CD4-positive, alpha-beta T cell (primary cell): ENCODE data around the gene TAGLN2. TPM values are rescaled to one million over a fixed set of nuclear protein-coding genes. Genes with fewer than 3 reads are reported as not detected.

Source experiments
- ATAC-seq: fragments of 200-7000 bp; cut with Tn5 transposase; one replicate; pipeline ENCODE4 v1.10.0; 2022; ENCODE audit warnings: mild to moderate bottlenecking; ENCODE audit not compliant: poor library complexity
- CTCF ChIA-PET: fragments of 350-600 bp; sonication (Branson Sonifier 250); formaldehyde crosslinking; loops from one replicate; lab custom pipeline; 2021; ENCODE audit warnings: antibody characterized with exemption, inconsistent platforms; lab: Charles Lee
- POLR2A ChIA-PET: fragments of 350-600 bp; sonication (Branson Sonifier 250); formaldehyde crosslinking; loops from one replicate; lab custom pipeline; 2021; ENCODE audit warnings: antibody characterized with exemption, inconsistent platforms; lab: Charles Lee
- DNase-seq, 14 experiments: peaks; one replicate each; pipeline ENCODE4 v3.0.0-alpha.2; 2013 to 2020; ENCODE audit warnings: mixed read lengths in 2 of 14
- H3K27ac ChIP-seq, 2 donors: one replicate each; pipeline versions ENCODE4 v1.5.1 to v1.7.0; 2013; ENCODE audit warnings: low read length in 2 of 2, low read depth in 1 of 2, mild to moderate bottlenecking in 1 of 2
- H3K27me3 ChIP-seq, 2 experiments: 1 replicate in 1 of 2; 2 replicates in 1 of 2; pipeline versions ENCODE4 v1.6.1 to v1.7.0; 2013; ENCODE audit warnings: low read length in 2 of 2, control low read depth in 1 of 2, mild to moderate bottlenecking in 1 of 2, moderate library complexity in 1 of 2; ENCODE audit not compliant: insufficient read depth in 2 of 2, control insufficient read depth in 1 of 2
- H3K36me3 ChIP-seq: one replicate; pipeline ENCODE4 v1.6.1; 2013; ENCODE audit warnings: low read length, control low read depth; ENCODE audit not compliant: insufficient read depth
- H3K4me1 ChIP-seq: one replicate; pipeline ENCODE4 v1.6.1; 2013; ENCODE audit warnings: low read length, control low read depth; ENCODE audit not compliant: insufficient read depth
- H3K4me3 ChIP-seq: one replicate; pipeline ENCODE4 v1.5.1; 2013; ENCODE audit warnings: mild to moderate bottlenecking, low read length, moderate library complexity
- H3K9me3 ChIP-seq, 2 experiments: 1 replicate in 1 of 2; 2 replicates in 1 of 2; pipeline versions ENCODE4 v1.6.1 to v1.7.0; 2013; ENCODE audit warnings: low read length in 2 of 2, mild to moderate bottlenecking in 2 of 2, control low read depth in 1 of 2, moderate library complexity in 1 of 2; ENCODE audit not compliant: control insufficient read depth in 1 of 2, insufficient read depth in 1 of 2
- H3K27ac Mint-ChIP-seq: one replicate; pipeline ENCODE4 v1.8.0; 2020; ENCODE audit warnings: mixed read lengths
- H3K27me3 Mint-ChIP-seq: one replicate; pipeline ENCODE4 v1.8.0; 2021; ENCODE audit warnings: mixed read lengths
- H3K36me3 Mint-ChIP-seq: one replicate; pipeline ENCODE4 v1.8.0; 2021; ENCODE audit warnings: low read depth, mixed read lengths
- H3K4me1 Mint-ChIP-seq: one replicate; pipeline ENCODE4 v1.8.0; 2021; ENCODE audit warnings: low read depth, mixed read lengths
- H3K4me3 Mint-ChIP-seq: one replicate; pipeline ENCODE4 v1.8.0; 2020; ENCODE audit warnings: mild to moderate bottlenecking, mixed read lengths
- H3K9me3 Mint-ChIP-seq: one replicate; pipeline ENCODE4 v1.8.0; 2020; ENCODE audit warnings: mixed read lengths
- intact Hi-C, 2 experiments: fragments of 100-400 bp; cut with DNase I in 1 of 2; cut with micrococcal nuclease in 1 of 2; formaldehyde crosslinking; loops; one replicate each; pipeline versions ENCODE4 v1.15.1 to v1.9.0; 2023 to 2025; cut with DNase I, micrococcal nuclease
- total RNA-seq, 174 experiments: library from RNA in 2 of 174; stranded (reverse) in 2 of 174; gene quantifications; one replicate each; pipeline ENCODE4 v1.2.3 and lab custom pipeline; 2021 to 2026
- TF ChIP-seq, protein P1 (sequence below): fragments of 200-600 bp; IDR thresholded peaks from one replicate; pipeline ENCODE4 v1.8.0; 2022; ENCODE audit warnings: antibody characterized with exemption, mild to moderate bottlenecking

The TAGLN2 gene
- total RNA-seq, 2 experiments from 2014 or later = 301 to 311 TPM

DNA sequence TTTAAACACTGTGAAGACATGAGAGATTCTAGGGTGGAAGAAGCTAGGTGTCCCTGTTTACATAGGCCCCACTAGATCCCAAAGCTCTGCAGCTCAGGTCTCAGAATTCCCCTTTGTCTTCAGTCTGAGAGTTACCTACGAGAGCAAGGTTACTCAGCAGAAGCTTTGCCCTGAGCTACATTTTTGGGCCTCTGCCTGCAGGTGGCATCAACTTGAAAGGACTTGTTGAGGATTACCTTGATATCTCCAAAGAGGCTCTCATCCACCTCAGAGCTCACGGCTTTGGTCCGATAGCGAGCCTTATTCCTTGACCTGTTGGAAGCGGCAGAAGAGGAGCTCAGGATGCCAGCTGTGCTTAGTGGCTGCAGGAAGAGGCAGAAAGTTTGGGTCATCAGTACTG, 32.4 kb downstream of the TAGLN2 start:
- intact Hi-C loops = loop anchor here in 1 of 2 experiments (1.0 to 5.0 kb wide), 4 partner anchors 30 to 731 kb away; no protein-coding TSS in a partner anchor
- TF ChIP-seq, protein P1, sequence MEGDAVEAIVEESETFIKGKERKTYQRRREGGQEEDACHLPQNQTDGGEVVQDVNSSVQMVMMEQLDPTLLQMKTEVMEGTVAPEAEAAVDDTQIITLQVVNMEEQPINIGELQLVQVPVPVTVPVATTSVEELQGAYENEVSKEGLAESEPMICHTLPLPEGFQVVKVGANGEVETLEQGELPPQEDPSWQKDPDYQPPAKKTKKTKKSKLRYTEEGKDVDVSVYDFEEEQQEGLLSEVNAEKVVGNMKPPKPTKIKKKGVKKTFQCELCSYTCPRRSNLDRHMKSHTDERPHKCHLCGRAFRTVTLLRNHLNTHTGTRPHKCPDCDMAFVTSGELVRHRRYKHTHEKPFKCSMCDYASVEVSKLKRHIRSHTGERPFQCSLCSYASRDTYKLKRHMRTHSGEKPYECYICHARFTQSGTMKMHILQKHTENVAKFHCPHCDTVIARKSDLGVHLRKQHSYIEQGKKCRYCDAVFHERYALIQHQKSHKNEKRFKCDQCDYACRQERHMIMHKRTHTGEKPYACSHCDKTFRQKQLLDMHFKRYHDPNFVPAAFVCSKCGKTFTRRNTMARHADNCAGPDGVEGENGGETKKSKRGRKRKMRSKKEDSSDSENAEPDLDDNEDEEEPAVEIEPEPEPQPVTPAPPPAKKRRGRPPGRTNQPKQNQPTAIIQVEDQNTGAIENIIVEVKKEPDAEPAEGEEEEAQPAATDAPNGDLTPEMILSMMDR = no peak

DNA sequence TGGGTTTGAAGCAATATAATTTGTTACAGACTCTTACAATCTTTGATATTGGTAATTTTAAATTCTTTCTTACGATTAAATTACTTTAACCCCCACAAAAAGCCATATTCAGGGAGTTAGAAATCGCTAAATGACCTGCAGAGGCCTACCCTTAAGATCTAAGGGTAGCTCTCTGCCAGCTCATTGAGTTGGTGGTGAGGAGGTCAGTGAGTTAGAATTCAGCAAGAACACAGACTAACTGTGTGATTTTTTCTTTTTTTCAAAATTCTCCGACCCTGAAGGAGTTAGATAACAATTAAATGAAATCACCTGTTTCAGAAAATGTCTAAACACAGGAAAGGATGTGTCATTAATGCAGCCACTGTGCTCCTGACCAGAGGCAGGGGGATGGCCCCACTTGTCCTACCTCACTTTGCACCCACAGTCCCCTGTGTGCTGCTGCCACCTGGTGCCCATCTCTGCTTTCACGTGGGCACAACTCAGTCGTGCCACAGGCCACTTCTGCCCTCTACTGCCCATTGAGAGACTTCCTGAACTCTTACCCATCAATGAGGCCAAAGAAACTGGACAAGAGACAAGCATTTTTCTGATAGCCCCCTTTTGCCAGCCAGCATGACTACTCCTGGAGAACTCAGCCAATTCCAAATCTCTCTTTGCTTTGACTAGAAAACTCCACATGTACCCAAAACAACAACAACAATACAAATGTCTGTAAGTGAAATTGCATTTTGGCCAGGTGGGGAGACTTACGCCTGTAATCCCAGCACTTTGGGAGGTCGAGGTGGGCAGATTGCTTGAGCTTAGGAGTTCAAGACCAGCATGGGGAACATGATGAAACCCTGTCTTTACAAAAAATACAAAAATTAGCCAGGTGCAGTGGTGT, 33.8 kb downstream of the TAGLN2 start:
- peaks cover 13% of the 10 kb centered on the region for H3K4me1 ChIP-seq
- peak; percentile 54 to 90 (median 70) for DNase-seq
- TF ChIP-seq, protein P1 = peak; percentile 99
- no peak overlapping the region for H3K27ac Mint-ChIP-seq
- no peak overlapping the region for H3K4me3 Mint-ChIP-seq
- H3K36me3 ChIP-seq = no peaks in the 10 kb centered on the region
- peak; percentile 95 for ATAC-seq
- H3K36me3 Mint-ChIP-seq = no peaks in the 10 kb centered on the region
- intact Hi-C loops = loop anchor here (1.0 to 5.0 kb wide), 10 partner anchors 31 to 759 kb away; partner anchors contain the start of genes DUSP23 (in 2 of the 2) and TAGLN2 (in 1 of the 2)
- no peaks in the 10 kb centered on the region for H3K4me1 Mint-ChIP-seq
- H3K27ac ChIP-seq = no peak overlapping the region
- POLR2A ChIA-PET = interaction anchor here (0.5 to 3.1 kb wide), 3 partner anchors 92 to 105 kb away, joined by 3 to 7 read pairs (median 6); no protein-coding TSS in a partner anchor
- CTCF ChIA-PET = interaction anchor here (0.7 to 5.3 kb wide), 10 partner anchors 12 to 116 kb away, joined by 3 to 42 read pairs (median 6); partner anchors contain the start of genes DUSP23, IGSF9 and TAGLN2
- no peaks in the 10 kb centered on the region for H3K27me3 ChIP-seq
- no peak overlapping the region for H3K4me3 ChIP-seq
- H3K9me3 ChIP-seq = no peaks in the 10 kb centered on the region
- H3K9me3 Mint-ChIP-seq = no peaks in the 10 kb centered on the region
- H3K27me3 Mint-ChIP-seq = no peaks in the 10 kb centered on the region

More for the DNA sequence above, 32.4 kb downstream of the TAGLN2 start:
- ATAC-seq (no peak), DNase-seq (peak in 4 of 14 experiments; percentile 19 to 55 (median 45))
- H3K9me3 ChIP-seq = no peaks in the 10 kb centered on the region
- ChIA-PET CTCF (interaction anchor here (0.9 to 5.3 kb wide), 8 partner anchors 13 to 115 kb away, joined by 3 to 42 read pairs (median 8); partner anchors contain the start of genes DUSP23, IGSF9 and TAGLN2), POLR2A (interaction anchor here (0.8 to 2.2 kb wide), 3 partner anchors 31 to 1879 kb away, joined by 3 to 18 read pairs (median 6); partner anchors contain the start of gene TAGLN2)
- H3K4me1 ChIP-seq = peaks cover 13% of the 10 kb centered on the region
- H3K27ac Mint-ChIP-seq = no peak overlapping the region
- H3K27ac ChIP-seq = no peak overlapping the region
- H3K4me3 Mint-ChIP-seq = no peak overlapping the region
- no peaks in the 10 kb centered on the region for H3K27me3 Mint-ChIP-seq
- H3K36me3 Mint-ChIP-seq = no peaks in the 10 kb centered on the region
- no peaks in the 10 kb centered on the region for H3K36me3 ChIP-seq
- H3K4me1 Mint-ChIP-seq = no peaks in the 10 kb centered on the region
- H3K9me3 Mint-ChIP-seq = no peaks in the 10 kb centered on the region
- no peaks in the 10 kb centered on the region for H3K27me3 ChIP-seq
- H3K4me3 ChIP-seq = no peak overlapping the region

DNA sequence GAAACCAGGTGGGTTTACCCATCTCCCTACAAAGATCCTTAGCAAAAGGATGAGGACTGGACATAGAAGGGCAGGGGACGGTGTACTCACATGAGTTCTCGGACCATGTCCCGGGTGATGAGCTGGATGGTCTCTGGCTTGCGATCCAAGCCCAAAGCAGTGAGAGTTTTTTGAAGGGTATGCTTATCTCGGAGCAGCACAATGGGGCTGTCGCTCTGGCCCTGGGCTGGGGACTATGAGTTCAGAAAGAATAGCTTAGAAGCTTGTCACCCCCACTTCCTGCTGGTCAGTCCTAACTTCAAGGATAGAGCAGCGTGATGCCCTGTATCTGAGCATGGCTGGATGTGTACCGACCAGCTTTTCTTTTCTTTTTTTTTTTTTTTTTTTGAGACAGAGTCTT, 34.9 kb downstream of the TAGLN2 start:
- Histone ChIP-seq H3K27me3 (no peaks in the 10 kb centered on the region), H3K4me1 (peaks cover 13% of the 10 kb centered on the region), H3K9me3 (no peaks in the 10 kb centered on the region), H3K4me3 (no peak overlapping the region), H3K27ac (no peak overlapping the region), H3K36me3 (no peaks in the 10 kb centered on the region)
- Mint-ChIP-seq H3K27me3 (no peaks in the 10 kb centered on the region), H3K9me3 (no peaks in the 10 kb centered on the region), H3K36me3 (no peaks in the 10 kb centered on the region), H3K4me1 (no peaks in the 10 kb centered on the region), H3K4me3 (no peak overlapping the region), H3K27ac (no peak overlapping the region)
- POLR2A ChIA-PET = interaction anchor here (3.1 kb wide), 1 partner anchor 91 kb away, joined by 7 read pairs; no protein-coding TSS in a partner anchor
- CTCF ChIA-PET = interaction anchor here (0.7 to 5.3 kb wide), 5 partner anchors 35 to 110 kb away, joined by 3 to 42 read pairs (median 3); partner anchors contain the start of genes DUSP23 and TAGLN2
- TF ChIP-seq, protein P1 = no peak
- DNase-seq (no peak), ATAC-seq (no peak)
- intact Hi-C loops = loop anchor here (2.0 to 5.0 kb wide), 6 partner anchors 34 to 758 kb away; partner anchors contain the start of gene TAGLN2 (in 1 of the 2)
